Measurements from ENCODE around the gene LDLRAD4.

LDLRAD4 gene

DNA sequence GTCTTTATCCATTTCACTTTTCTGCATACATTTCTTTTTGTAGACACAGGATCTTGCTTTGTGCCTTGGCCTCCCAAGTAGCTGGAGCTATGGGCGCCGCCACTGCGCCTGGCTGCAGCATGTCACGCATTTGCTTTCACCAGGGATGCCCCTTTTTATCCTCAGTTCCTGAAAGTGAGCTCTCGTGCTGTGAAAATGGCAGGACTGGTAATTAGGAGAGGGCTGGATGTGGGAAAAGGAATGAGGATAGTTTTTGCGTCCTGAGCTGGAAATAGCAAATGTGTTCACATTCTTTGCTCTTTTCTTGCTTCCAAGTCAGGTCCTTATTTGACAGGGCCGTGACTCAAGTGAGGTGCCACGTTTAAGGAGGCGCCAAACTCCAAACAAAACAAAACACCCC, 104.6 kb downstream of the LDLRAD4 start (continued):
- no peak for TF ChIP-seq OSR1 (CRISPR knock-in tag; IDR thresholded peaks at IDR 0.05)
- TF ChIP-seq ZNF565 (CRISPR knock-in tag; conservative IDR thresholded peaks at IDR 0.05; ENCODE audit: low read depth) = no peak
- TF ChIP-seq, protein P1, sequence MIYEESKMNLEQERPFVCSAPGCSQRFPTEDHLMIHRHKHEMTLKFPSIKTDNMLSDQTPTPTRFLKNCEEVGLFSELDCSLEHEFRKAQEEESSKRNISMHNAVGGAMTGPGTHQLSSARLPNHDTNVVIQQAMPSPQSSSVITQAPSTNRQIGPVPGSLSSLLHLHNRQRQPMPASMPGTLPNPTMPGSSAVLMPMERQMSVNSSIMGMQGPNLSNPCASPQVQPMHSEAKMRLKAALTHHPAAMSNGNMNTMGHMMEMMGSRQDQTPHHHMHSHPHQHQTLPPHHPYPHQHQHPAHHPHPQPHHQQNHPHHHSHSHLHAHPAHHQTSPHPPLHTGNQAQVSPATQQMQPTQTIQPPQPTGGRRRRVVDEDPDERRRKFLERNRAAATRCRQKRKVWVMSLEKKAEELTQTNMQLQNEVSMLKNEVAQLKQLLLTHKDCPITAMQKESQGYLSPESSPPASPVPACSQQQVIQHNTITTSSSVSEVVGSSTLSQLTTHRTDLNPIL (CRISPR knock-in tag; IDR thresholded peaks at IDR 0.05; ENCODE audit: low read depth) = no peak
- TF ChIP-seq ARNTL (CRISPR knock-in tag; IDR thresholded peaks at IDR 0.05; ENCODE audit: borderline replicate concordance, low read depth) = no peak

DNA sequence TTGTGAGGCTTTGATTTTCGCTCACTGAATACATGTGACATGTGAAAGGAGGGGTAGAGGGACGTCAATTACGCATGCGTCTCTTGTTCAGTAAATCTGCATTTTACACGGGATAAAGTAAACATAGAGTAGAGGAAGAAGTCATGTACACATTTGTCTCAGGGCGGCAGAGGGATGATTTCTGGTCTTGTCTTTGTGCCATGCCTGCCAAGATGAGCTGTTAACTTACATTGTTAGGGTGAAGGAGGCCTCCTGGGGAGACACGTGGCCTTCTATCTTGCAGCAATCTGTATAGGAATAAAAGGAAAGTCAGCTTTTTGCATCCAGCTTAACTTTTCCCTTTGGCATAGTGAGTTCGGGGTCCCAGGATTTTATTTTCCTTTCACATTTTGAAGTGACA, 106.3 kb downstream of the LDLRAD4 start:
- TF ChIP-seq ESRRG (CRISPR knock-in tag; IDR thresholded peaks at IDR 0.05) (no peak), OSR1 (CRISPR knock-in tag; IDR thresholded peaks at IDR 0.05) (no peak), SNAI2 (CRISPR knock-in tag; IDR thresholded peaks at IDR 0.05) (no peak), CSDC2 (CRISPR knock-in tag; IDR thresholded peaks at IDR 0.05) (no peak), PATZ1 (CRISPR knock-in tag; IDR thresholded peaks at IDR 0.05; ENCODE audit: borderline replicate concordance) (no peak), TSHZ2 (CRISPR knock-in tag; IDR thresholded peaks at IDR 0.05) (no peak), RARB (CRISPR knock-in tag; IDR thresholded peaks at IDR 0.05) (no peak), POU6F1 (CRISPR knock-in tag; IDR thresholded peaks at IDR 0.05; ENCODE audit: borderline replicate concordance, low read depth) (no peak), ISL1 (CRISPR knock-in tag; IDR thresholded peaks at IDR 0.05) (no peak), ZFP30 (CRISPR knock-in tag; IDR thresholded peaks at IDR 0.05) (no peak), ZNF565 (CRISPR knock-in tag; conservative IDR thresholded peaks at IDR 0.05; ENCODE audit: low read depth) (no peak), PPARA (CRISPR knock-in tag; IDR thresholded peaks at IDR 0.05; ENCODE audit: borderline replicate concordance) (no peak), ARNTL (CRISPR knock-in tag; IDR thresholded peaks at IDR 0.05; ENCODE audit: borderline replicate concordance, low read depth) (no peak), TOX (CRISPR knock-in tag; IDR thresholded peaks at IDR 0.05; ENCODE audit: borderline replicate concordance) (no peak), ZNF8 (CRISPR knock-in tag; IDR thresholded peaks at IDR 0.05) (no peak), GLIS3 (CRISPR knock-in tag; IDR thresholded peaks at IDR 0.05) (no peak)
- TF ChIP-seq, protein P2, sequence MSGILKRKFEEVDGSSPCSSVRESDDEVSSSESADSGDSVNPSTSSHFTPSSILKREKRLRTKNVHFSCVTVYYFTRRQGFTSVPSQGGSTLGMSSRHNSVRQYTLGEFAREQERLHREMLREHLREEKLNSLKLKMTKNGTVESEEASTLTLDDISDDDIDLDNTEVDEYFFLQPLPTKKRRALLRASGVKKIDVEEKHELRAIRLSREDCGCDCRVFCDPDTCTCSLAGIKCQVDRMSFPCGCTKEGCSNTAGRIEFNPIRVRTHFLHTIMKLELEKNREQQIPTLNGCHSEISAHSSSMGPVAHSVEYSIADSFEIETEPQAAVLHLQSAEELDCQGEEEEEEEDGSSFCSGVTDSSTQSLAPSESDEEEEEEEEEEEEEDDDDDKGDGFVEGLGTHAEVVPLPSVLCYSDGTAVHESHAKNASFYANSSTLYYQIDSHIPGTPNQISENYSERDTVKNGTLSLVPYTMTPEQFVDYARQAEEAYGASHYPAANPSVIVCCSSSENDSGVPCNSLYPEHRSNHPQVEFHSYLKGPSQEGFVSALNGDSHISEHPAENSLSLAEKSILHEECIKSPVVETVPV (CRISPR knock-in tag; IDR thresholded peaks at IDR 0.05) = no peak
- ATAC-seq = no peak

- no peak for TF ChIP-seq TOX (CRISPR knock-in tag; IDR thresholded peaks at IDR 0.05; ENCODE audit: borderline replicate concordance)
- TF ChIP-seq BACH2 (CRISPR knock-in tag; IDR thresholded peaks at IDR 0.05; ENCODE audit: borderline replicate concordance) = no peak
- no peak for TF ChIP-seq ESRRG (CRISPR knock-in tag; IDR thresholded peaks at IDR 0.05)
- TF ChIP-seq ZNF565 (CRISPR knock-in tag; conservative IDR thresholded peaks at IDR 0.05; ENCODE audit: low read depth) = no peak
- no peak for TF ChIP-seq GLIS3 (CRISPR knock-in tag; IDR thresholded peaks at IDR 0.05)
- TF ChIP-seq ISL1 (CRISPR knock-in tag; IDR thresholded peaks at IDR 0.05) = no peak
- TF ChIP-seq, protein P2 (CRISPR knock-in tag; IDR thresholded peaks at IDR 0.05) = no peak
- no peak for TF ChIP-seq PPARA (CRISPR knock-in tag; IDR thresholded peaks at IDR 0.05; ENCODE audit: borderline replicate concordance)
These were observed 109.7 kb downstream of the LDLRAD4 start for GRCh38 chr18:13328213-13328612.

More at GRCh38 chr18:13328213-13328612, 109.7 kb downstream of the LDLRAD4 start:
- no peak for ATAC-seq

Measured in SK-N-SH treated with all-trans-retinoic acid at 6 μM for 48 hours (cell line).